Measurements from ENCODE around the gene PEX19.

- TF ChIP-seq CTCF (IDR thresholded peaks at IDR 0.05 in 4 of 5, conservative IDR thresholded peaks at IDR 0.05 in 1 of 5) = no peak
- no peak for TF ChIP-seq POLR2A (IDR thresholded peaks at IDR 0.05)
Measured at GRCh38 chr1:160243767-160244166, 41.2 kb downstream of the PEX19 start.
